WTC11 (cell line): Measurements from ENCODE around the gene MCEMP1.

Source experiments
- CBFB ChIP-seq: sonication (generic); formaldehyde crosslinking; IDR thresholded peaks from 2 replicates; pipeline ENCODE4 v1.8.1; 2022; ENCODE audit warnings: mild to moderate bottlenecking, low read depth, missing genetic modification reagents
- CREB1 ChIP-seq: sonication (generic); formaldehyde crosslinking; IDR thresholded peaks from 2 replicates; pipeline ENCODE4 v1.8.0; 2023; ENCODE audit warnings: mild to moderate bottlenecking, missing genetic modification reagents
- JUN ChIP-seq: sonication (generic); formaldehyde crosslinking; IDR thresholded peaks from 2 replicates; pipeline ENCODE4 v1.8.0; 2023; ENCODE audit warnings: mild to moderate bottlenecking, missing genetic modification reagents
- SP1 ChIP-seq: sonication (generic); formaldehyde crosslinking; conservative IDR thresholded peaks from 2 replicates; pipeline ENCODE4 v1.8.1; 2022; ENCODE audit warnings: missing genetic modification reagents
- TP53 ChIP-seq: sonication (generic); formaldehyde crosslinking; IDR thresholded peaks from 2 replicates; pipeline ENCODE4 v1.8.1; 2023; ENCODE audit warnings: mild to moderate bottlenecking, missing genetic modification reagents
- ZNF138 ChIP-seq: sonication (generic); formaldehyde crosslinking; conservative IDR thresholded peaks from 2 replicates; pipeline ENCODE4 v1.8.1; 2022; ENCODE audit warnings: mild to moderate bottlenecking, moderate library complexity, missing genetic modification reagents
- TF ChIP-seq, protein P1 (sequence below): fragments of 200-600 bp; IDR thresholded peaks from 2 replicates; pipeline ENCODE4 v1.8.0; 2022; ENCODE audit warnings: antibody characterized with exemption
- TF ChIP-seq, protein P2 (sequence below): fragments of 250-450 bp; sonication (Bioruptor Pico); IDR thresholded peaks from 2 replicates; pipeline ENCODE4 v1.9.0; 2021; ENCODE audit warnings: mild to moderate bottlenecking, borderline replicate concordance
- TF ChIP-seq, protein P3 (sequence below): fragments of 250-450 bp; sonication (Bioruptor Pico); IDR thresholded peaks from 2 replicates; pipeline ENCODE4 v1.9.0; 2021; ENCODE audit warnings: mild to moderate bottlenecking
- TF ChIP-seq, protein P4 (sequence below): sonication (generic); formaldehyde crosslinking; IDR thresholded peaks from 2 replicates; pipeline ENCODE4 v1.8.1; 2023; ENCODE audit warnings: mild to moderate bottlenecking, missing genetic modification reagents, moderate library complexity

DNA sequence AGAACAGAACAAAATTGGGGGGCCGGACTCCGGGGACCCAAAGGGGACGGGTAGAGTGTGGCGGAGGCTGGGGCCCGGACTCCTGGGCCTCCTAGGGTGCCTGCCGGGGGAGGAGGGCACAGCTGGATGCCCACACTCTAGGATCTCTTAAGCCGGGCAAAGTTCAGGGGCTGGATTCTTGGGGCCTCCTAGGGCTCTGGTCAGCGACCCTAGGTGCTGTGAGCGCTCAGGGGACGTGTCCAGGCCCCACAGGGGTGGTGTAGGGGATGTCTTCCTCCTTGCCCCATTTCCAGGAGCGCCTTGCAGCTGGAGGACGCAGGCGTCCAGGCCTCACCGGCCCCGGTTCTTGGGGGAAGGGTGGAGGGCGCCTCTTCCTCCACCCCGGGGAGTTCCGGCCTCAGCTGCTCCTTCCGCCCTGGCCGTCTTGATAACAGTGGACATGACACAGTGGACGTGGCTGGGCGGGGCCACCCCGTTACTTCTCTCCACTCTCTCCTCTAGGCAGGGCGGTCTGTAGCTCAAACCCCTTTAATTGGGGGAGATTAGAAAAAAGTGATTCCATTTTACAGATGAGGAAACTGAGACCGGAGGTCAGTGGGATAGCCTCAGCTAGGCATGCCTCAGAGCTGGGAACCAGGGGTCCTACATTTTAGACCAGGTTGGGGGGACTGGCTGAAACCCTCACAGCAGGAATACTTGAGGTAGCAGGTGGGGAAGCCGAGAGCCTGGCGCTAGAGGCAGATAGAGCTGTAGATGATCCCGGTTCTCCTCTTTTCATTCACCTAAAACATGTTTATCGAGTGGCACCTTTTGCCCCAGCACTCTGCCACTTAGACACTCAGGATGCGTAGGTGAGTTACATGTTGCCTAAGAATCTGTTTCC lies 39.3 kb upstream of the MCEMP1 start:
- TF ChIP-seq, protein P1, sequence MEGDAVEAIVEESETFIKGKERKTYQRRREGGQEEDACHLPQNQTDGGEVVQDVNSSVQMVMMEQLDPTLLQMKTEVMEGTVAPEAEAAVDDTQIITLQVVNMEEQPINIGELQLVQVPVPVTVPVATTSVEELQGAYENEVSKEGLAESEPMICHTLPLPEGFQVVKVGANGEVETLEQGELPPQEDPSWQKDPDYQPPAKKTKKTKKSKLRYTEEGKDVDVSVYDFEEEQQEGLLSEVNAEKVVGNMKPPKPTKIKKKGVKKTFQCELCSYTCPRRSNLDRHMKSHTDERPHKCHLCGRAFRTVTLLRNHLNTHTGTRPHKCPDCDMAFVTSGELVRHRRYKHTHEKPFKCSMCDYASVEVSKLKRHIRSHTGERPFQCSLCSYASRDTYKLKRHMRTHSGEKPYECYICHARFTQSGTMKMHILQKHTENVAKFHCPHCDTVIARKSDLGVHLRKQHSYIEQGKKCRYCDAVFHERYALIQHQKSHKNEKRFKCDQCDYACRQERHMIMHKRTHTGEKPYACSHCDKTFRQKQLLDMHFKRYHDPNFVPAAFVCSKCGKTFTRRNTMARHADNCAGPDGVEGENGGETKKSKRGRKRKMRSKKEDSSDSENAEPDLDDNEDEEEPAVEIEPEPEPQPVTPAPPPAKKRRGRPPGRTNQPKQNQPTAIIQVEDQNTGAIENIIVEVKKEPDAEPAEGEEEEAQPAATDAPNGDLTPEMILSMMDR = no peak
- TF ChIP-seq JUN (CRISPR knock-in tag) (no peak), ZNF138 (no peak), TP53 (CRISPR knock-in tag) (no peak), SP1 (CRISPR knock-in tag) (no peak), CBFB (CRISPR knock-in tag) (no peak), CREB1 (CRISPR knock-in tag) (no peak)
- TF ChIP-seq, protein P2, sequence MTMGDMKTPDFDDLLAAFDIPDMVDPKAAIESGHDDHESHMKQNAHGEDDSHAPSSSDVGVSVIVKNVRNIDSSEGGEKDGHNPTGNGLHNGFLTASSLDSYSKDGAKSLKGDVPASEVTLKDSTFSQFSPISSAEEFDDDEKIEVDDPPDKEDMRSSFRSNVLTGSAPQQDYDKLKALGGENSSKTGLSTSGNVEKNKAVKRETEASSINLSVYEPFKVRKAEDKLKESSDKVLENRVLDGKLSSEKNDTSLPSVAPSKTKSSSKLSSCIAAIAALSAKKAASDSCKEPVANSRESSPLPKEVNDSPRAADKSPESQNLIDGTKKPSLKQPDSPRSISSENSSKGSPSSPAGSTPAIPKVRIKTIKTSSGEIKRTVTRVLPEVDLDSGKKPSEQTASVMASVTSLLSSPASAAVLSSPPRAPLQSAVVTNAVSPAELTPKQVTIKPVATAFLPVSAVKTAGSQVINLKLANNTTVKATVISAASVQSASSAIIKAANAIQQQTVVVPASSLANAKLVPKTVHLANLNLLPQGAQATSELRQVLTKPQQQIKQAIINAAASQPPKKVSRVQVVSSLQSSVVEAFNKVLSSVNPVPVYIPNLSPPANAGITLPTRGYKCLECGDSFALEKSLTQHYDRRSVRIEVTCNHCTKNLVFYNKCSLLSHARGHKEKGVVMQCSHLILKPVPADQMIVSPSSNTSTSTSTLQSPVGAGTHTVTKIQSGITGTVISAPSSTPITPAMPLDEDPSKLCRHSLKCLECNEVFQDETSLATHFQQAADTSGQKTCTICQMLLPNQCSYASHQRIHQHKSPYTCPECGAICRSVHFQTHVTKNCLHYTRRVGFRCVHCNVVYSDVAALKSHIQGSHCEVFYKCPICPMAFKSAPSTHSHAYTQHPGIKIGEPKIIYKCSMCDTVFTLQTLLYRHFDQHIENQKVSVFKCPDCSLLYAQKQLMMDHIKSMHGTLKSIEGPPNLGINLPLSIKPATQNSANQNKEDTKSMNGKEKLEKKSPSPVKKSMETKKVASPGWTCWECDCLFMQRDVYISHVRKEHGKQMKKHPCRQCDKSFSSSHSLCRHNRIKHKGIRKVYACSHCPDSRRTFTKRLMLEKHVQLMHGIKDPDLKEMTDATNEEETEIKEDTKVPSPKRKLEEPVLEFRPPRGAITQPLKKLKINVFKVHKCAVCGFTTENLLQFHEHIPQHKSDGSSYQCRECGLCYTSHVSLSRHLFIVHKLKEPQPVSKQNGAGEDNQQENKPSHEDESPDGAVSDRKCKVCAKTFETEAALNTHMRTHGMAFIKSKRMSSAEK = no peak
- TF ChIP-seq, protein P3, sequence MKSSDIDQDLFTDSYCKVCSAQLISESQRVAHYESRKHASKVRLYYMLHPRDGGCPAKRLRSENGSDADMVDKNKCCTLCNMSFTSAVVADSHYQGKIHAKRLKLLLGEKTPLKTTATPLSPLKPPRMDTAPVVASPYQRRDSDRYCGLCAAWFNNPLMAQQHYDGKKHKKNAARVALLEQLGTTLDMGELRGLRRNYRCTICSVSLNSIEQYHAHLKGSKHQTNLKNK = no peak
- TF ChIP-seq, protein P4, sequence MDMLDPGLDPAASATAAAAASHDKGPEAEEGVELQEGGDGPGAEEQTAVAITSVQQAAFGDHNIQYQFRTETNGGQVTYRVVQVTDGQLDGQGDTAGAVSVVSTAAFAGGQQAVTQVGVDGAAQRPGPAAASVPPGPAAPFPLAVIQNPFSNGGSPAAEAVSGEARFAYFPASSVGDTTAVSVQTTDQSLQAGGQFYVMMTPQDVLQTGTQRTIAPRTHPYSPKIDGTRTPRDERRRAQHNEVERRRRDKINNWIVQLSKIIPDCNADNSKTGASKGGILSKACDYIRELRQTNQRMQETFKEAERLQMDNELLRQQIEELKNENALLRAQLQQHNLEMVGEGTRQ = no peak
